DND-41 (cell line): ENCODE data around the gene CDH12.
"Not testable (repeated sequence)": the region's sequence is repeated elsewhere in the genome, so short reads cannot be mapped to it uniquely, and the experiment has no call there.

Experiments
- CTCF ChIP-seq: IDR thresholded peaks from 2 replicates; pipeline ENCODE4 v1.5.1; 2012; ENCODE audit warnings: borderline replicate concordance, low read length, moderate library complexity, mild to moderate bottlenecking; ENCODE audit not compliant: poor library complexity, severe bottlenecking; ENCODE audit errors: extremely low read depth
- EZH2 ChIP-seq: IDR thresholded peaks from 3 replicates; pipeline ENCODE4 v1.6.1; 2012; ENCODE audit warnings: borderline replicate concordance, low read depth, mild to moderate bottlenecking, moderate library complexity, low read length, inconsistent platforms; ENCODE audit not compliant: severe bottlenecking

DNA sequence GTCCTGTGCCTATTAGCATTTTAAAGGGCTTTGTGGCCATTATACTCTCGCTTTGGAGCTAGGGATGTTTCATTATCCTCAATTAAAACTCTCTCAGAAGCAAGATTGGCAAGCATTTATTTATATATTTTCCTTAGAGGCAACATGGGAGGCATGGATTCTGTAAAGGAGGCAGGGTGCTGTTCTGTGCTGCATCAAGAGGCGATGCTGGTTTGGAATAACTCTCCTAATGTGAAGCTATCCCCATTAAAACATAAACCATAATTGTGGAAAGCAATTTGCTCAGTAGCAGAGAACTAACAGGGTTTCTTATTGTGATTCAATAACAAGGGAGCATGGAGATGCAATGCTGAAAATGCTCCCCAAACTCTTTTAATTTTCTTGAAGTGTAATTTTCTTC, 664.5 kb downstream of the CDH12 start:
- TF ChIP-seq CTCF, EZH2: not testable (repeated sequence)
